Small intestine (tissue), 7 donors: Measurements from ENCODE around the gene PDCD1LG2. TPM values are rescaled to one million over a fixed set of nuclear protein-coding genes. Genes with fewer than 3 reads are reported as not detected.

Experiments
- DNase-seq, 2 donors: peaks; one replicate each; pipeline versions ENCODE4 v3.0.0 to v3.0.0-alpha.2; 2013
- FAIRE-seq: peaks from 2 replicates; lab custom pipeline; 2012; peaks lifted over from hg19 to GRCh38; lab: Jason Lieb, UNC
- H3K27ac ChIP-seq, 3 donors: one replicate each; pipeline ENCODE4 v1.5.1; 2013; ENCODE audit warnings: low read length in 2 of 3, mild to moderate bottlenecking in 2 of 3, control low read depth in 1 of 3, inconsistent platforms in 1 of 3, low read depth in 1 of 3, moderate library complexity in 1 of 3
- H3K27me3 ChIP-seq, 3 donors: one replicate each; pipeline ENCODE4 v1.6.1; 2013; ENCODE audit warnings: low read length in 3 of 3, inconsistent platforms in 1 of 3; ENCODE audit not compliant: control insufficient read depth in 3 of 3, insufficient read depth in 3 of 3
- H3K36me3 ChIP-seq, 3 donors: one replicate each; pipeline ENCODE4 v1.6.1; 2013; ENCODE audit warnings: low read length in 3 of 3, inconsistent platforms in 1 of 3, low read depth in 1 of 3, mild to moderate bottlenecking in 1 of 3, moderate library complexity in 1 of 3; ENCODE audit not compliant: control insufficient read depth in 3 of 3, insufficient read depth in 2 of 3
- H3K4me1 ChIP-seq, 3 donors: one replicate each; pipeline ENCODE4 v1.6.1; 2013; ENCODE audit warnings: low read length in 2 of 3, inconsistent platforms in 1 of 3, low read depth in 1 of 3, mild to moderate bottlenecking in 1 of 3, moderate library complexity in 1 of 3; ENCODE audit not compliant: control insufficient read depth in 3 of 3, insufficient read depth in 2 of 3
- H3K4me3 ChIP-seq, 3 donors: one replicate each; pipeline ENCODE4 v1.5.1; 2013; ENCODE audit warnings: low read length in 3 of 3, control low read depth in 1 of 3, inconsistent platforms in 1 of 3, low read depth in 1 of 3, mild to moderate bottlenecking in 1 of 3, moderate library complexity in 1 of 3
- H3K9me3 ChIP-seq, 2 donors: one replicate each; pipeline ENCODE4 v1.6.1; 2013; ENCODE audit warnings: low read depth in 1 of 2, low read length in 1 of 2; ENCODE audit not compliant: control insufficient read depth in 2 of 2, insufficient read depth in 1 of 2
- WGBS, 3 donors: extraction: QIAGEN DNeasy Blood & Tissue Kit; methylation state at CpG; one replicate each; pipeline ENCODE4 v1.1.7; 2013; 5-methylcytosine and 5-hydroxymethylcytosine counted together
- polyA plus RNA-seq, 4 donors: library from polyadenylated mRNA; stranded (reverse) in 3 of 4; unstranded in 1 of 4; fragments of 200-250 nt in 3 of 4; fragments of 120-200 nt in 1 of 4; gene quantifications; one replicate each; pipeline versions ENCODE4 v1.2.1 to v1.2.3, GENCODE V29; 2013
- donor health status: healthy with polysubstance abuse.
- donor health status: control.
- donor health status: control.
- donor health status: Bipolar disorder and iron deficiency.
- donor health status: healthy.

PDCD1LG2 gene
- polyA plus RNA-seq, 4 donors: 0.42 to 0.52 TPM; not detected in 2

- FAIRE-seq (no peak), DNase-seq (peak in 1 of 2 donors; percentile 7)
- H3K4me3 ChIP-seq: no peak overlapping the region
- no peaks in the 10 kb centered on the region for H3K36me3 ChIP-seq
- H3K27me3 ChIP-seq: no peaks in the 10 kb centered on the region
- no peaks in the 10 kb centered on the region for H3K9me3 ChIP-seq
- H3K27ac ChIP-seq: no peak overlapping the region
- 49 to 62% (median 58%) methylated on average over 18 of the region's 18 CpGs for WGBS, 3 donors
- no peaks in the 10 kb centered on the region for H3K4me1 ChIP-seq
Observed at GRCh38 chr9:5500441-5501235, 9.7 kb upstream of the PDCD1LG2 start.

- Histone ChIP-seq H3K9me3 (no peaks in the 10 kb centered on the region), H3K27ac (no peak overlapping the region), H3K36me3 (no peaks in the 10 kb centered on the region), H3K4me1 (no peaks in the 10 kb centered on the region), H3K4me3 (no peak overlapping the region), H3K27me3 (no peaks in the 10 kb centered on the region)
- WGBS, 3 donors: 86 to 99% (median 86%) methylated on average over 6 of the region's 6 CpGs
- FAIRE-seq (no peak), DNase-seq (no peak)
Observed at GRCh38 chr9:5502553-5502952, 7.8 kb upstream of the PDCD1LG2 start.

- WGBS, 3 donors: 80 to 82% (median 81%) methylated on average over 2 of the region's 2 CpGs
- Histone ChIP-seq H3K4me3 (no peak overlapping the region), H3K36me3 (no peaks in the 10 kb centered on the region), H3K27me3 (no peaks in the 10 kb centered on the region), H3K4me1 (no peaks in the 10 kb centered on the region), H3K27ac (peak overlapping the region in 1 of 3 donors; percentile 51), H3K9me3 (no peaks in the 10 kb centered on the region)
- FAIRE-seq: no peak
- DNase-seq: no peak
Observed at GRCh38 chr9:5509573-5509972, 758 bp upstream of the PDCD1LG2 start.

- Histone ChIP-seq H3K36me3 (no peaks in the 10 kb centered on the region), H3K4me1 (no peaks in the 10 kb centered on the region), H3K27me3 (no peaks in the 10 kb centered on the region), H3K27ac (peak overlapping the region in 1 of 3 donors; percentile 70), H3K9me3 (no peaks in the 10 kb centered on the region), H3K4me3 (no peak overlapping the region)
- 72 to 81% (median 75%) methylated on average over 3 of the region's 3 CpGs for WGBS, 3 donors
- no peak for DNase-seq
- FAIRE-seq: no peak
Observed at GRCh38 chr9:5510989-5511388, 658 bp downstream of the PDCD1LG2 start.

GRCh38 chr9:5511476-5511875, 1.1 kb downstream of the PDCD1LG2 start:
- Histone ChIP-seq H3K4me1 (no peaks in the 10 kb centered on the region), H3K4me3 (no peak overlapping the region), H3K9me3 (no peaks in the 10 kb centered on the region), H3K27ac (no peak overlapping the region), H3K27me3 (no peaks in the 10 kb centered on the region), H3K36me3 (no peaks in the 10 kb centered on the region)
- FAIRE-seq (no peak), DNase-seq (no peak)
- WGBS, 3 donors: 67 to 87% (median 84%) methylated on average over 1 of the region's 1 CpG

- DNase-seq (no peak), FAIRE-seq (no peak)
- Histone ChIP-seq H3K36me3 (no peaks in the 10 kb centered on the region), H3K9me3 (no peaks in the 10 kb centered on the region), H3K4me3 (no peak overlapping the region), H3K4me1 (no peaks in the 10 kb centered on the region), H3K27me3 (no peaks in the 10 kb centered on the region), H3K27ac (no peak overlapping the region)
- WGBS, 3 donors: 75 to 79% (median 77%) methylated on average over 6 of the region's 6 CpGs
Observed at GRCh38 chr9:5511935-5512580, 1.7 kb downstream of the PDCD1LG2 start.

GRCh38 chr9:5512658-5513452, 2.5 kb downstream of the PDCD1LG2 start:
- DNase-seq: no peak
- H3K27me3 ChIP-seq: no peaks in the 10 kb centered on the region
- no peaks in the 10 kb centered on the region for H3K4me1 ChIP-seq
- H3K4me3 ChIP-seq: no peak overlapping the region
- no peaks in the 10 kb centered on the region for H3K9me3 ChIP-seq
- no peak overlapping the region for H3K27ac ChIP-seq
- H3K36me3 ChIP-seq: no peaks in the 10 kb centered on the region
- WGBS, 3 donors: 87 to 94% (median 92%) methylated on average over 2 of the region's 2 CpGs
- no peak for FAIRE-seq

GRCh38 chr9:5513966-5514616, 3.8 kb downstream of the PDCD1LG2 start:
- DNase-seq (no peak), FAIRE-seq (no peak)
- no peaks in the 10 kb centered on the region for H3K9me3 ChIP-seq
- no peaks in the 10 kb centered on the region for H3K4me1 ChIP-seq
- no peaks in the 10 kb centered on the region for H3K36me3 ChIP-seq
- no peak overlapping the region for H3K27ac ChIP-seq
- WGBS, 3 donors: 85 to 93% (median 93%) methylated on average over 2 of the region's 2 CpGs
- H3K27me3 ChIP-seq: no peaks in the 10 kb centered on the region
- no peak overlapping the region for H3K4me3 ChIP-seq
